SK-N-SH (cell line): ENCODE measurements around the gene PKN1. TPM values are rescaled to one million over a fixed set of nuclear protein-coding genes. Genes with fewer than 3 reads are reported as not detected.

Source experiments
- CTCF ChIA-PET: fragments of 300-600, 350-600 bp; formaldehyde crosslinking; extraction: SDS; loops from one replicate; lab custom pipeline; 2021; lab: Yijun Ruan, JAX
- POLR2A ChIA-PET: fragments of 350-600 bp; sonication (Branson Sonifier 250); formaldehyde crosslinking; extraction: SDS; loops from one replicate; lab custom pipeline; 2020; ENCODE audit warnings: antibody characterized with exemption, inconsistent platforms; lab: Yijun Ruan, JAX
- DNase-seq: peaks from one replicate; pipeline ENCODE4 v3.0.0; 2012
- H2AFZ ChIP-seq: fragments of 200-600 bp; sonication (generic); 2 replicates; pipeline ENCODE4 v1.8.1; 2016; ENCODE audit warnings: antibody characterized with exemption, mild to moderate bottlenecking, low read depth
- H3F3A ChIP-seq: fragments of 200-600 bp; sonication (generic); replicated peaks from 2 replicates; pipeline ENCODE3; 2016; ENCODE audit warnings: antibody characterized with exemption, mild to moderate bottlenecking; ENCODE audit not compliant: insufficient read depth
- H3K27ac ChIP-seq, 2 experiments: fragments of 200-500 bp in 1 of 2; fragments of 200-600 bp in 1 of 2; sonication (Bioruptor generic) in 1 of 2; sonication (generic), shearing (Covaris generic) in 1 of 2; 2 replicates each; pipeline versions ENCODE4 v1.5.1 to v1.6.1; 2014 to 2016; ENCODE audit warnings: low read depth in 2 of 2, inconsistent platforms in 1 of 2, low read length in 1 of 2, mild to moderate bottlenecking in 1 of 2, mixed read lengths in 1 of 2
- H3K27me3 ChIP-seq: fragments of 200-600 bp; sonication (generic), shearing (Covaris generic); 2 replicates; pipeline ENCODE4 v1.6.1; 2016; ENCODE audit warnings: mixed run types; ENCODE audit not compliant: insufficient read depth
- H3K36me3 ChIP-seq, 2 experiments: fragments of 200-500 bp in 1 of 2; fragments of 200-600 bp in 1 of 2; sonication (Bioruptor generic) in 1 of 2; sonication (generic) in 1 of 2; replicated peaks in 1 of 2; 2 replicates each; pipeline versions ENCODE3 to v1.5.1; 2014 to 2016; ENCODE audit warnings: low read length in 1 of 2, mild to moderate bottlenecking in 1 of 2; ENCODE audit not compliant: insufficient read depth in 2 of 2, control insufficient read depth in 1 of 2
- H3K4me1 ChIP-seq, 2 experiments: fragments of 200-500 bp in 1 of 2; fragments of 200-600 bp in 1 of 2; sonication (Bioruptor generic) in 1 of 2; sonication (generic), shearing (Covaris generic) in 1 of 2; 2 replicates each; pipeline versions ENCODE4 v1.5.1 to v1.6.1; 2014 to 2016; ENCODE audit warnings: low read depth in 1 of 2, low read length in 1 of 2, mixed run types in 1 of 2; ENCODE audit not compliant: insufficient read depth in 2 of 2, control insufficient read depth in 1 of 2
- H3K4me2 ChIP-seq: fragments of 200-600 bp; sonication (generic), shearing (Covaris generic); 2 replicates; pipeline ENCODE4 v1.6.1; 2017; ENCODE audit warnings: mixed run types
- H3K4me3 ChIP-seq, 2 experiments: fragments of 200-500 bp in 1 of 2; fragments of 200-600 bp in 1 of 2; sonication (Bioruptor generic) in 1 of 2; sonication (generic), shearing (Covaris generic) in 1 of 2; 2 replicates each; pipeline versions ENCODE4 v1.5.1 to v1.8.1; 2014 to 2016; ENCODE audit warnings: low read depth in 2 of 2, inconsistent platforms in 1 of 2, low read length in 1 of 2, mild to moderate bottlenecking in 1 of 2, mixed read lengths in 1 of 2, moderate library complexity in 1 of 2
- H3K79me2 ChIP-seq: fragments of 200-600 bp; sonication (generic); 2 replicates; pipeline ENCODE4 v1.8.1; 2017; ENCODE audit warnings: mild to moderate bottlenecking; ENCODE audit not compliant: insufficient read depth
- H3K9ac ChIP-seq: fragments of 200-600 bp; sonication (generic); 2 replicates; pipeline ENCODE4 v1.6.1; 2017; ENCODE audit warnings: mixed run types
- H3K9me2 ChIP-seq: fragments of 200-600 bp; sonication (generic); 2 replicates; pipeline ENCODE4 v1.6.1; 2017; ENCODE audit warnings: mixed run types
- H3K9me3 ChIP-seq: fragments of 200-600 bp; sonication (generic); 2 replicates; pipeline ENCODE4 v1.6.1; 2017; ENCODE audit warnings: mixed run types, mild to moderate bottlenecking, moderate library complexity
- H4K20me1 ChIP-seq: fragments of 200-600 bp; sonication (generic); 2 replicates; pipeline ENCODE4 v1.6.1; 2017; ENCODE audit warnings: mild to moderate bottlenecking, mixed run types; ENCODE audit not compliant: insufficient read depth
- CHD2 ChIP-seq: fragments of 150-350 bp; IDR thresholded peaks from 2 replicates; pipeline ENCODE4 v1.6.1; 2018; ENCODE audit warnings: low read length; ENCODE audit not compliant: partially characterized antibody
- EZH2phosphoT487 ChIP-seq: fragments of 200-600 bp; sonication (generic); IDR thresholded peaks from 2 replicates; pipeline ENCODE4 v1.6.1; 2017; ENCODE audit warnings: low read depth, mixed run types, mild to moderate bottlenecking, antibody characterized with exemption, moderate library complexity, borderline replicate concordance
- GATA2 ChIP-seq: sonication (generic); formaldehyde crosslinking; IDR thresholded peaks from 2 replicates; pipeline ENCODE4 v1.5.0; 2020; ENCODE audit warnings: mild to moderate bottlenecking, missing genetic modification reagents
- MEF2A ChIP-seq: IDR thresholded peaks from 2 replicates; pipeline ENCODE4 v1.4.0; 2012; ENCODE audit warnings: low read depth, borderline replicate concordance
- MXI1 ChIP-seq: IDR thresholded peaks from 2 replicates; pipeline ENCODE4 v1.6.1; 2012; ENCODE audit warnings: mild to moderate bottlenecking, low read depth, low read length, improper control_type of control experiment
- RAD21 ChIP-seq: IDR thresholded peaks from 2 replicates; pipeline ENCODE4 v1.6.1; 2012; ENCODE audit warnings: mild to moderate bottlenecking, low read length
- RCOR1 ChIP-seq: fragments of 150-350 bp; IDR thresholded peaks from 2 replicates; pipeline ENCODE4 v1.6.1; 2017; ENCODE audit warnings: antibody characterized with exemption, low read length
- RFX5 ChIP-seq: IDR thresholded peaks from 2 replicates; pipeline ENCODE4 v1.6.1; 2012; ENCODE audit warnings: mild to moderate bottlenecking, improper control_type of control experiment, low read length
- RXRA ChIP-seq: IDR thresholded peaks from 2 replicates; pipeline ENCODE4 v1.4.0; 2012; ENCODE audit warnings: low read depth, mild to moderate bottlenecking, borderline replicate concordance
- TAF1 ChIP-seq: IDR thresholded peaks from 2 replicates; pipeline ENCODE4 v1.6.1; 2012; ENCODE audit warnings: low read depth, mild to moderate bottlenecking, low read length, moderate library complexity, borderline replicate concordance
- YY1 ChIP-seq: IDR thresholded peaks from 2 replicates; pipeline ENCODE4 v1.4.0; 2012; ENCODE audit warnings: low read depth, mild to moderate bottlenecking
- WGBS: methylation state at CpG from one replicate; pipeline ENCODE4 v1.1.6; 2017; ENCODE audit warnings: low lambda C conversion rate; 5-methylcytosine and 5-hydroxymethylcytosine counted together
- polyA plus RNA-seq, 3 experiments: library from polyadenylated mRNA; depleted of rRNA; stranded (reverse); fragments of >200 nt; gene quantifications; 2 replicates each; pipeline ENCODE4 v1.2.3, GENCODE V29; 2012
- TF ChIP-seq, protein P1 (sequence below): fragments of 150-350 bp; IDR thresholded peaks from 2 replicates; pipeline ENCODE4 v1.6.1; 2017; ENCODE audit warnings: antibody characterized with exemption, low read length, low read depth, borderline replicate concordance
- TF ChIP-seq, protein P2 (sequence below): IDR thresholded peaks from 2 replicates; pipeline ENCODE4 v1.4.0; 2012; ENCODE audit warnings: low read depth
- TF ChIP-seq, protein P3 (sequence below): fragments of 200-600 bp; sonication (generic); IDR thresholded peaks from 2 replicates; pipeline ENCODE4 v1.6.1; 2017; ENCODE audit warnings: antibody characterized with exemption, mild to moderate bottlenecking, moderate library complexity
- TF ChIP-seq, protein P4 (sequence below): IDR thresholded peaks from 2 replicates; pipeline ENCODE4; 2012

PKN1 gene
- polyA plus RNA-seq, 1 of the 3 experiments (the other 2 are of a cell fraction) = 99.6 TPM

DNA sequence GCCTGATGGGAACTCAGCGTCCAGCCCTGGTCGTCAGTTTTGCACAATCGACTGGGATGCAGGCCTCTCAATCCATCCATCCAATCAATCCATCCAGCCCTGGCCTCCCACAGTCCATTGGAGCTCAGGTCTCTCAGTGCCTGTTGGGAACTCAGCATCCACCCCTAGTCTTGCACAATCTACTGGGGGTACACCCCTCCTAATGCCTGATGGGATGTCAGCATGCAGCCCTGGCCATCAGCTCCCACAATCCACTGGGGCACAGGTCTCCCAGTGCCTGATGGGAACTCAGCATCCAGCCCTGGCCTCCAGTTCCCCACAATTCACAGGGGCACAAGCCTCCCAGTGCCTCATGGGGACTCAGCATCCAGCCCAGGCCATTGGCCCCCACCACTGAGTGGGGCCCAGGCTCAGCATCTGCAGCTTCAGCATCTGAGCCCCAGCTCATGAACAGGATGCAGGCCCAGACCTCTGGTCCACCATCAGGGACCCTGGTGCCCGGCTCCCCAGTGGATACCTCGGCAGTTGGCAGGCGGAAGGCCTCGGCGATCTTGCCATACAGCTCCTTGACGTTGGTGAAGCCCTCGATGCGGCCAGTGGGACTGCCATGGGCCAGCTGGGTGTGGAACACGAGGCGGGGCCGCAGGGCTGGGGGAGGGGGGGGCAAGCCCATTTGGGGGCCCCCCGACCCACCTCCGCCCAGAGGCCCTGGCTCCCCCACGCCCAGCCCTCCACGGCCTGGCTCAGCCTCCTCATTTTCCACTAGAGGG is 49.3 kb downstream of the PKN1 start:
- 90% methylated on average over 2 of the region's 18 CpGs for WGBS
- Histone ChIP-seq H2AFZ (no peak overlapping the region), H3K27me3 (no peaks in the 10 kb centered on the region), H3K9ac (no peak overlapping the region), H3K79me2 (peaks cover 17% of the 10 kb centered on the region), H3K9me3 (no peaks in the 10 kb centered on the region), H3K4me1 (peaks cover 4 to 9% of the 10 kb centered on the region in 2 experiments; a peak in 1 of 4 replicates), H3K9me2 (no peaks in the 10 kb centered on the region), H3K27ac (no peak overlapping the region), H3F3A (peaks cover 13% of the 10 kb centered on the region), H3K4me3 (no peak overlapping the region), H3K4me2 (no peak overlapping the region), H4K20me1 (peaks cover 10% of the 10 kb centered on the region), H3K36me3 (peaks cover 6 to 10% of the 10 kb centered on the region in 2 experiments)
- ChIA-PET POLR2A (interaction anchor here (0.6 kb wide), 1 partner anchor 122 kb away, joined by 5 read pairs; no protein-coding TSS in a partner anchor), CTCF (interaction anchor here (1.0 to 4.8 kb wide), 5 partner anchors 10 to 346 kb away, joined by 4 to 45 read pairs (median 18); partner anchors contain the start of genes ASF1B, DNAJB1 and GIPC1)
- TF ChIP-seq, protein P1, sequence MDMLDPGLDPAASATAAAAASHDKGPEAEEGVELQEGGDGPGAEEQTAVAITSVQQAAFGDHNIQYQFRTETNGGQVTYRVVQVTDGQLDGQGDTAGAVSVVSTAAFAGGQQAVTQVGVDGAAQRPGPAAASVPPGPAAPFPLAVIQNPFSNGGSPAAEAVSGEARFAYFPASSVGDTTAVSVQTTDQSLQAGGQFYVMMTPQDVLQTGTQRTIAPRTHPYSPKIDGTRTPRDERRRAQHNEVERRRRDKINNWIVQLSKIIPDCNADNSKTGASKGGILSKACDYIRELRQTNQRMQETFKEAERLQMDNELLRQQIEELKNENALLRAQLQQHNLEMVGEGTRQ = no peak
- TF ChIP-seq, protein P2, sequence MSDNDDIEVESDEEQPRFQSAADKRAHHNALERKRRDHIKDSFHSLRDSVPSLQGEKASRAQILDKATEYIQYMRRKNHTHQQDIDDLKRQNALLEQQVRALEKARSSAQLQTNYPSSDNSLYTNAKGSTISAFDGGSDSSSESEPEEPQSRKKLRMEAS = no peak
- TF ChIP-seq EZH2phosphoT487 = no peak
- TF ChIP-seq, protein P3, sequence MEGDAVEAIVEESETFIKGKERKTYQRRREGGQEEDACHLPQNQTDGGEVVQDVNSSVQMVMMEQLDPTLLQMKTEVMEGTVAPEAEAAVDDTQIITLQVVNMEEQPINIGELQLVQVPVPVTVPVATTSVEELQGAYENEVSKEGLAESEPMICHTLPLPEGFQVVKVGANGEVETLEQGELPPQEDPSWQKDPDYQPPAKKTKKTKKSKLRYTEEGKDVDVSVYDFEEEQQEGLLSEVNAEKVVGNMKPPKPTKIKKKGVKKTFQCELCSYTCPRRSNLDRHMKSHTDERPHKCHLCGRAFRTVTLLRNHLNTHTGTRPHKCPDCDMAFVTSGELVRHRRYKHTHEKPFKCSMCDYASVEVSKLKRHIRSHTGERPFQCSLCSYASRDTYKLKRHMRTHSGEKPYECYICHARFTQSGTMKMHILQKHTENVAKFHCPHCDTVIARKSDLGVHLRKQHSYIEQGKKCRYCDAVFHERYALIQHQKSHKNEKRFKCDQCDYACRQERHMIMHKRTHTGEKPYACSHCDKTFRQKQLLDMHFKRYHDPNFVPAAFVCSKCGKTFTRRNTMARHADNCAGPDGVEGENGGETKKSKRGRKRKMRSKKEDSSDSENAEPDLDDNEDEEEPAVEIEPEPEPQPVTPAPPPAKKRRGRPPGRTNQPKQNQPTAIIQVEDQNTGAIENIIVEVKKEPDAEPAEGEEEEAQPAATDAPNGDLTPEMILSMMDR = no peak
- no peak for TF ChIP-seq RFX5
- no peak for TF ChIP-seq TAF1
- no peak for TF ChIP-seq RCOR1
- TF ChIP-seq MEF2A = no peak
- no peak for DNase-seq

DNA sequence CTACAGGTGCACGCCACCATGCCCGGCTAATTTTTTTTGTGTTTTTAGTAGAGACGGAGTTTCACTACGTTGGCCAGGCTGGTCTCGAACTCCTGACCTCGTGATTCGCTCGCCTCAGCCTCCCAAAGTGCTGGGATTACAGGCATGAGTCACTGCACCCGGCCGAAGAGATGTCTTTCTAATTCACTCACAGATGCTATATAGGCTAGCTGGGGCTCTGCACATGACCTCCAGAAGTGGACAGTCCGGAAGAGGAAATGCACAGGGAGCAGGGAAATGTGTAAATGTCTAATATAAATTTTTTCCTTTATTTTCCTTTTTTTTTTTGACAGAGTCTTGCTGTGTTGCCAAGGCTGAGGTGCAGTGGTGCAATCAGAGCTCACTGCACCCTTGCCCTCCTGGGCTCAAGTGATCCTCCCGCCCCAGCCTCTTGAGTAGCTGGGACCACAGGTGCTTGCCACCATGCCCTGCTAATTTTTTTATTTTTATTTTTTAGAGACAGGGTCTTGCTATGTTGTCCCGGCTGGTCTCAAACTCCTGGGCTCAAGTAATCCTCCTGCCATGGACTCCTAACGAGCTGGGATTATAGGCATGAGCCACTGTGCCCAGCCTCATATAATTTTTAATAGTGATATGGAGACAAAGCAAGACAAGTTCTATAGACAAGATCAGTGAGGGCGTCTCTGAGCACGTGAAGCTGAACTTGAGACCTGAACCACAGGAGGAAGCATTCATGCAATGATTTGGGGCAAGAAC is 54.4 kb downstream of the PKN1 start:
- no peaks in the 10 kb centered on the region for H3K9me2 ChIP-seq
- peaks cover 38% of the 10 kb centered on the region for H3K79me2 ChIP-seq
- ChIA-PET POLR2A (no interaction called here), CTCF (interaction anchor here (0.8 to 3.4 kb wide), 6 partner anchors 8 to 350 kb away, joined by 3 to 22 read pairs (median 3); no protein-coding TSS in a partner anchor)
- H3K9me3 ChIP-seq = no peaks in the 10 kb centered on the region
- no peaks in the 10 kb centered on the region for H3K27me3 ChIP-seq
- H2AFZ ChIP-seq = no peak overlapping the region
- H3K4me3 ChIP-seq = no peak overlapping the region
- DNase-seq = no peak
- WGBS = 89% methylated on average over 16 of the region's 16 CpGs
- H4K20me1 ChIP-seq = peaks cover 17% of the 10 kb centered on the region
- H3K4me1 ChIP-seq = no peaks in the 10 kb centered on the region
- peaks cover 6 to 10% of the 10 kb centered on the region in 2 experiments for H3K36me3 ChIP-seq
- H3K9ac ChIP-seq = no peak overlapping the region
- H3K27ac ChIP-seq = no peak overlapping the region
- H3K4me2 ChIP-seq = no peak overlapping the region
- H3F3A ChIP-seq = peaks cover 8% of the 10 kb centered on the region
- TF ChIP-seq, protein P2 = no peak
- TF ChIP-seq TAF1 = no peak
- TF ChIP-seq RAD21 = no peak
- no peak for TF ChIP-seq YY1
- no peak for TF ChIP-seq GATA2 (CRISPR knock-in tag)
- TF ChIP-seq, protein P4, sequence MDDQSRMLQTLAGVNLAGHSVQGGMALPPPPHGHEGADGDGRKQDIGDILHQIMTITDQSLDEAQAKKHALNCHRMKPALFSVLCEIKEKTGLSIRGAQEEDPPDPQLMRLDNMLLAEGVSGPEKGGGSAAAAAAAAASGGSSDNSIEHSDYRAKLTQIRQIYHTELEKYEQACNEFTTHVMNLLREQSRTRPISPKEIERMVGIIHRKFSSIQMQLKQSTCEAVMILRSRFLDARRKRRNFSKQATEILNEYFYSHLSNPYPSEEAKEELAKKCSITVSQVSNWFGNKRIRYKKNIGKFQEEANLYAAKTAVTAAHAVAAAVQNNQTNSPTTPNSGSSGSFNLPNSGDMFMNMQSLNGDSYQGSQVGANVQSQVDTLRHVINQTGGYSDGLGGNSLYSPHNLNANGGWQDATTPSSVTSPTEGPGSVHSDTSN = no peak
- TF ChIP-seq RXRA = no peak
- TF ChIP-seq CHD2 = no peak
- TF ChIP-seq, protein P1 = no peak
- no peak for TF ChIP-seq MXI1
- TF ChIP-seq RFX5 = no peak
- TF ChIP-seq MEF2A = no peak
